A172 (cell line): ENCODE measurements around the gene TOMM22. TPM values are rescaled to one million over a fixed set of nuclear protein-coding genes. Genes with fewer than 3 reads are reported as not detected.
A peak's percentile ranks its signal among the peaks of the same experiment; 100 is the strongest.

Experiments
- DNase-seq: peaks from one replicate; pipeline ENCODE4 v3.0.0-alpha.2; 2015; ENCODE audit warnings: low spot score
- total RNA-seq: library from RNA; depleted of rRNA; stranded (reverse); fragments of >200 nt; shearing (Covaris generic); gene quantifications from 2 replicates; pipeline ENCODE4 v1.2.3, GENCODE V29; 2014

Gene TOMM22
- total RNA-seq, 1 experiment from 2014 or later = 67.7 TPM

DNA sequence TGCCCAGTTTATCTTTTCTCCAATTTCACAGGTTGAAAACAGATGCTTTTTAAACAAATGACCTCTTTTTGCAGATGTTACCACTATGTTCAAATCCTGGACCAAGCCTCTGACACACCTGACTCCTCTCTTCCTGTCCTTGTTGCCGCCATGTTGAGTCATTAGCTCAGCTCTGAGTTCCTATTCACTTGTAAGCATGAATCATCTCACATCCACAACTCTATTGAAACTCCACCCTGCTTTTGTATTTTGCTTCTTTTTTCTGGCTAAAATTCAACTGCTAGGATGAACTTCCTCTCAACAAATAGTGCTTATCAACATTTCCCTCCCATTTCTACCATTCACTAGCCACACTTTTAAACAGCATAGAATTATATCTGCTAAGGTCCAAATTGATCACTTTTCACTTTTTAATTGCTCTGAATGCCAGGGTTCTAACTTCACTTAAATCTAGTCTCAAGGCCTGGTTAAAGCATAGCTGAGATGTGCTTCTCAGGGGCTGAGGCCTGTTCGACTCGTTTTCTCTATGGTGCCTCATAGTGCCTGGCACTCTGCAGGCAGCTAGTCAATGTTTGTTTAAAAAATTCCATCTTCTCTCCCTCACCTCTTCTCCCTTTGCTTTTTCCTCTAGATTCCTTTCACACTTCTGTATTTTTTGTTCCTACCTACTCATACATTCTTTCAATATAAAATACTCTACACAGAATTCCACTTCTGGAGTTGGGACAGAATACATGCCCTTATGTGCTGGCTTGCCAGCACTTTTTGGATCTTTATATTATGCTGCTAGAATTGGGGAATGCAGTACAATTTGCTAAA, 15.1 kb downstream of the TOMM22 start:
- peak; percentile 81 for DNase-seq

DNA sequence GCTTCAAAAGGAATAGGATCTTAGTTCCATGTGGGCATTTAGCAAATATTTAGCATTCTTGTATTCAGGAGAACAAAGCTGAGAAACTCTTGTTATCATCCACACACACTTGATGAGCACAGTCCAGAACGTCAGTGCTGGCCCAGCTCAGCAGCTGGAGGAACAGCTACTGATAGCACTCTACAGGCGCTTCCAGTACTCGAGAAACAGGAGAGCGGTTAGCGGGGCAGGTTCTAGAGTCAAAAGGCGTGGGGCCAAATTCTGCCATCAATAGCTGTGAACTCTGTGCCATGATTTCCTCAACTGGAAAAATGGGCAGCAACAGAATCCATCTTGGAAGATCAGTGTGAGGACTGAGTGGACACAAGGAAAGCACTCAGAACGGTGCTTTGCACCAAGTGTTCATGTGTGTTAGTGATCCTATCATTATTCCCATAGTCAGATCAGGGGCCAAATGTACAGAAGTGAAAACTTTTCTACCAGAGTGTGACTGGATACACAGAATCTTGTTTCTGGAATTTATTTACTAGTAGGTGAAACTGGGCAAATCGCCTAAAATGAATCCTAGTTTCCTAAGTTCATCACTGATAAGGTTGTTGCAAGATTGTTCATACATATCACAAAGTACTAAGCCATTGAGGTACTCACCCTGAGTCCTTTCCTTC, 15.8 kb downstream of the TOMM22 start:
- DNase-seq = no peak

DNA sequence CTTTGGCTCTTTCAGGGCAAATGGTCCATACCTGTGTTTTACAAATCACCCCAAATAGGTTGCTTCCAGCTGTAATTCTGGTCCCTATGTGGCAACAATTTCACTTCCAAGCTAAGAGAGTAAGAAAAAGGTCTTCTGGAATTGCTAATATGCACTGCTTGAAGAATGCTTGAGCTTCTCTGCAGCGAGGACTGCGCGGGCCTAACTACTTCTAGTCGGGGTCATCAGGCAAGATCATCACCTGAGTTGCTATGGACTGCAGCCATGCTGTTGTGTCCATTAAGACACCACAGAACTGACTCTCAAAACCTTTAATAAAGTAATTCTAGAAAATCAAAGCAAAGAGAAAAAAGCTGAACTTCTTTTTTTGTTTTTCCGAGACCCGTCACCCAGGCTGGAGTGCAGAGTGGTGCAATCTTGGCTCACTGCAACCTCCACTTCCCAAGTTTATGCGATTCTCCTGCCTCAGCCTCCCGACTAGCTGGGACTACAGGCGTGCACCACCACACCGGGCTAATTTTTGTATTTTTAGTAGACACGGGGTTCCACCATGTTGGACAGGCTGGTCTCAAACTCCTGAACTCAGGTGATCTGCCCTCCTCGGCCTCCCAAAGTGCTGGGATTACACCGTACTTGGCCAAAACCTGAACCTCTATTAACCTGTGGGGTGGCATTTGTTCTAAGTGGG, 16.8 kb downstream of the TOMM22 start:
- no peak for DNase-seq

DNA sequence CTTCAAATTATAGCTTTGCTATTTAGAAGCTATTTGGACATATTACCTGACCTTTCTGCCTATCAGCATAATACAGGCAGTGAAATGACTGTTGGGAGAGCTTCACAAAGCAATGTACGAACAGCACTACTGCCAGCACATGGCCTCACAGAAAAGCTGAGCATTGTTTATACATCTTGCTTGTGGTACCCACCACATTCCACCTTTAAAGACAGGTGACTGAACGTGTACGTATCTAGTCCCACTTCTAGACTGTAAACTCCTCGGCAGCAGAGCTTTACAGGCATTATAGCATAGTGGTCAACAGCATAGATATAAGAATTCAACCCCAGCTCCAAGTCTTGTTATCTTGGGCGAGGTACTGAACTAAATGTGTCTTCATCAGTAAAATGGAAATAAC, 17.4 kb downstream of the TOMM22 start:
- DNase-seq = no peak

DNA sequence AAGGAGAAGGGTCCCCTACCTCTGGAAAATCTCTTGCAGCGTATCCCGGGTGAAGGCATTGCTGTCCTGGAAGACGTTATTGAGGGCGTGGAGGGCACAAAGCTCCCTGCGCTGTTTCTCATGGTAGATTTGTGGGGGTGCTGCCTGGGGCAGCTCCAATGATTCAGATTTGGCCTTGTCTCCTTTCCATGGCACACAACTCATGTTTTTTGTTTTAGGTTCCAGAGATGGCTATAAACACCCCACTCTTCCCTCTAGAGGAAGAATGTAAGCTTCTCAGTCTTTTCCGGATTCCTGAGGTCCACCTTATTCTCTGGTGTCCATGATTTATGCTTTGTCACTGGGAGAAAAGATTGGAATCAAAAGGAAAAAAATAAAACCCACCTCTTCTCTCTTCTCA, 18.0 kb downstream of the TOMM22 start:
- no peak for DNase-seq

DNA sequence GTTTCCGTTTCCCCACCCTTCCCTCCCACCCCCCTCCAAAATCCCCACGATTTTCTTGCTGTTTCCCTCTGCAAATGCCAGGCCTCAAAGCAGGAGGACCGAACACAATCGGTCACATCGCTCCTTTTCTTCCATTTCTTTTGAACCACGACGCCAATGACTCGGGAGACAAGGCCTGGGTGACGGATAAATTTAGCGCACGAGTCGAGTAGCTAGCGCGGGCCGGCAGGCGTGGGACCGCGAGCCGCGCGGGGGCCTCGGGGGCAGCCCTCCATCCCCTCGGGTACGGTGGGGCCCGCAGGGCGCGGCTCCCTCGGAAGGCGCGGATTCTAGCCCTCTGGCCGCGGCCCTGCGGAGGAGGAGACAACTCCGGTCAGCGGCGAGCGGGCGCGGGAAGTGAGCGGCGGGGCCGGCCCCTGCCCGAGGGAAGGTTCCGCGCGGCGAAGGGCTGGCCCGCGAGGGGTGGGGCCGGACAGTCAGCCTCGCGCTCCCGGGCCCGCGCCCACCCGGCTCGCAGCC, 18.6 kb downstream of the TOMM22 start:
- DNase-seq = no peak

DNA sequence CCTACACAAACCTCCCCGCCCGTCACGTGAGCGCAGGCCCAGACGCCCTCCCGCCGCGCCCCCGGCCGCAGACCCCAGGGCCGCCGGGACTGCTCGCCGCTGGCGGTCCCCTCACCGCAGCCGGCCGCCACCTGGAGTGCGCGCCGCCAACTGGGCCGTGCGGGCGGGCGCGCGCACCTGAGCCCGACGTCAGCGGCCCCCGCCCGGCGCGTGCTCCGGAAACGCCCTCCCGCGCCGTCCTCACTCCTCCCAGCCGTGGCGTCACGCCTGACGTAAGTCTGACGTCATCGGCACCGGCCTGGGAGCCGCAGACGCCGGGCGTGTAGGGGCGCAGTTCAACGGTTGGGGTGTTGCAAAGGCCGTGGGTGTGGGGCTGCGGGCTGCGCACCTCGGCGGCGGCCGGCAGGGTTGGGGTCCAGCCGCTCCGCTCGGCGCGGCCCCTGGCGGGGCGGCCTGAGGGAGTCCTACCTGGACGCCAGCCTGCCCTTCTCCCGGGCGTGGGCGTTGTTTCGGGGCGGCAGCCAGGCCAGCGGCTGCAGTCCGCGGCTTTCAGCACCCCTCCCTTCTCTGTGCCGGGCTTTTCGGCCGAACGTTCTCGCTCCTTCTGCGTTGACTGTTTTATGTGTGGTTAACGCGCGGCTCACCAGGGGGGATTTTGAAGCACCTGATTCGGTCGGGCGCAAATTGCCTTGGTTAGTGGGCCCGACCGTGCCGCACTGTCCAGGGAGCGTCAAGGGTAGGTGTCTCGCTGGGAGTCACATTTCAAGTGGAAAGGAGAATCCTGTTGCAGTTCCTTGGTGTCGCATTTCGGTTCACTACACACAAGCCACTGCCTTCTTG, 19.3 kb downstream of the TOMM22 start, which contains the start of gene JOSD1:
TSS of gene JOSD1 (minus strand) at position 155 of the 840 bp plus-strand sequence. CDS start 956 bp downstream, outside the sequence.
- DNase-seq = peak; percentile 63

DNA sequence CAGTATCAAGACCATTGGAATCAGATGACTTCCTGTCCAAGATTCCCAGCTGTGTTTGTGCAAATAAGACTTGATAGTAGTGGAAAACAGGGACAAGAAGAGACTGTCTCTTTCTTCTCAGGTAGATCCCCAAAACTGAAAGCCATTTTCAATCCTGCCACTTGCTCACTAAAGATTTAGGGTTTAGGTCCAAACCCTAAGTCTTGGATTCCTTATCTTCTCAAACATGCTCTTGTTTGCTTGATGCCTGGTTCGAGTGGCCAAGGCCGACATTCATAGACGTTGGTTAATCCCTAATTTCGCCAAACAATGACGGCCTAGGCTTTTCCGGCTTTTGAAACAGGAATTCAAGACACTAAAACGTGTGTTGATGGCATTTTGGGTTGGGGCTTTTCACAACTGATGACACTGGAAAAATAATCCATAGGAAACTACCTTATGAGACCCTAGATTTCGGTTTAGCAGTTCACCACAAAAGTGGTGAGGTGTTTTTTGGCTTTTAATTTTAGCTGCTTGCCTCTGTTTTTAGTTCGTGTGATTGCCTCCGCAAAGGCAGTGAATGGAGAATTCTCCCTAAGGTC, 23.0 kb downstream of the TOMM22 start:
- no peak for DNase-seq

DNA sequence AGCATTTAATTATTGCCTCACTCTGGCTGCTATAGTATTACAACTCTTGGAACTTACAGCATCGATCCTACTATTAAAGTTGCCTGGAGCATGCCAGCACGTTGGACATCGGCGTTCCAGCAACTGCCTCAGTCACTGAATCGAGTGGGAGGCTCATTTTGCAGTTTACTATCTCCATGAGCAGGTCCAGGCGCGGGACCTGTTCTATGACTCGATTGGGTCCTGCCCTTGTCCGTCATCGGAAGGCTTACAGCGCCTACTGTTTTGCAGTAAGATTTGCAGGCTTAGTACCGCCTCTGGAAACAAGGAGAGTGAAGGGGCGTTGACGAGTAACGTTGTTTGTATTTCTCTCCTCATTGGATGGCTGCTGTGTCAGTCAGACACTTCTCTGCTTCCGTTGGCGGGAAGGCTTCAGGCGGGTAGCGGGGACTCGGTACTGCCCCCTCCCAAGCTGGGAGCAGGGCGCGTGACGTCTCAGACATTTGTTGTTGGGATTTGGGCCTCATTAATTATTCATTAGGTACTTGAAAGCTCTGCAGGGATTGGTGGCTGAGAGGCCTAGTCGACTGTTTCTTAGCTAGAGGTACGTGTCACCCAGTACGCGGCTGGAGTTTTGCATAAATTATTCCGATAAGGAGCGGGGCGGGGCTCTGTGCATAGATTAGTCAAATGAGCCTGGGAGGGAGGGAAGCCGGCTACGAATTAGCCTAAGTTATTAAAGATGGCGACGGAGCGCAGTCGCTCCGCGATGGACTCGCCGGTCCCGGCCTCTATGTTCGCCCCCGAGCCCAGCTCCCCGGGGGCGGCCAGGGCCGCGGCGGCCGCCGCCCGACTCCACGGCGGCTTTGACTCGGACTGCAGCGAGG, 23.7 kb downstream of the TOMM22 start, which contains the start of gene GTPBP1:
TSS of gene GTPBP1 (plus strand) at position 710 of the 866 bp plus-strand sequence. CDS start at position 722, 12 bp downstream.
- DNase-seq = peak; percentile 99

DNA sequence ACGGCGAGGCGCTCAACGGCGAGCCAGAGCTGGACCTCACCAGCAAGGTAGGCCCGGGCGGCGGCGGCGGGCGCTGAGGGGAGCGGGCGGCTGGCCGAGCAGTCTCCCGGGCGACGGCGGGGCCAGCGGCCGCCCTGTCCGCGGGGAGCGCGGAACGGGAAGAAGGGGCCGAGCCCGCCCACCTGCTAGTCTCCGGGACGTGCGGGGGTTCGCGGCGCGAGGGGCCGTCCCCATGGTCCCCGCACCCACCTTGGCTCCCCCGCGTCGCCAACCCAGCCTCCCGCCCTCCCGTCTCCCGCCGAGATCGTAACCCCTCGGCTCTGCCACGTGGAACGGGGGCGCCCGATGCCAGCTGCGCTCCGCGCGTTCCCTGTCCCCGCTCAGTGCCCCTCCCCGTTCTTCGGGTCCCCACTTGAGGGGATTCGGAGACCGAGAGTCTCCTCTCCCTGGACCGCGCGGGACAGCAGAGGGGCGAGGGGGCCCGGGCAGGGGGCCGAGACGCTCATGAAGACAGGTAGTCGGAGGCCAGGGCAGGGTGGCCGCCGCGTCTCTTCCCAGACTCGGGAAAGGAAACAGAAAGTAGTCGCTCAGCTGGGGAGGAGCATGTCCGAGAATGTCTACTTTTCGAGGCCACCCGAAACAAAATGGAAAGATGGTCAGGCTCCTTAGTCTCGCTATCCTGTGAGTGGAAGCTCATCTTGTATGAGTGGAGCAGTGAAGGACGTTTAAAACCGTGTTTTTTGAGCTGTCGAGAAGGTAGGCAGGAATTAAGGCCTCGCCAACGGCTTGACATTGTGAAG, 24.5 kb downstream of the TOMM22 start:
- DNase-seq = no peak

DNA sequence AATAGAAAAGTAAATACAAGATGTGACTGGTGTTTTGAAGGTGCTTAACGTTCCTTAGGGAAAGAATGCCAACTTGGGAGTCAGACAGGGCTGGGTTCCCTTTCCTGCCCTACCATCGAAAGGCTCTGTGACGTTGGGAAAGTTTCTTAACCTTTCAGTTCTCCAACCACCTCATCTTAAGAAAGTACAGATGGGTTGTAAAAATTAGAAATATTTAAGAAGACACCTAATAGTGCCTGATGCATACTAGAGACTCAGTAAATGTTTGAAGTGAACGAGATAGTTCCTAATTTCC, 25.1 kb downstream of the TOMM22 start:
- DNase-seq = no peak

DNA sequence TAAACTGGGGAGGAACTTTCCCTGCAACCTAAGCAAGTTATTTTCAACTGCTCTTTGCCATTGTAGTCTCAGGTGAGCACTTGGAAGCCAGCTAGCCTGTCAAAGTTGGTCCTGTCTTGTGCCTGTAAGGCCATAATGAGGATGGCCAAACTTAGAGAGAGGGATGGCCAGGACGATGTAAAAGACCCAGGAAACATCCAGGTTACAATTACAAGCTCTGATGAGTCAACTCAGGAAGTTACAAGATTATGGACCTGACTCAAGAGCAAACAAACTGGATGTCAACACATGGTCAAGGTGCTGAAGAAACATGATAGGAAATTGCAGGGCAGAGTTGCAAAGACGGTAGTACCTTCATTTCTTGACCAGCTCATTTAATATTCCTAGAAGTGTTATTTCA, 25.6 kb downstream of the TOMM22 start:
- peak; percentile 40 for DNase-seq

DNA sequence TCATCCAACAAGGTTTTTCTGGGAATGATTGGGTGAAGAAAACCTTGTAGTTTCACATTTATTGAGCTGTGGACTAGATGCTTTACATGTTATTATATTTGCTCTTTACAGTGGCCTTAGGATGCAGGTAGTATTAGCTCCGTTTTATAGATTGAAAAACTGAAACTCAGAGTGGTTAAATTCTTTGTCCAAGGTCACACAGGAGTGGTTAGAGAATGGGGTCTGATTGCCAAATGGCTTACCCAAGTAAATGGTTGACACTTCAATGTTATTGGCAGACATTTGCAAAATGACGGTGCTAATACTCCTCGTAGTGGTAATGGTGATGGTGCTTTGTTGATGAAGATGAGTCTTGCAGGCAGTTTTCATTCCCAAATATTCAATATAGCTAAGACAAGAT, 26.2 kb downstream of the TOMM22 start:
- no peak for DNase-seq

DNA sequence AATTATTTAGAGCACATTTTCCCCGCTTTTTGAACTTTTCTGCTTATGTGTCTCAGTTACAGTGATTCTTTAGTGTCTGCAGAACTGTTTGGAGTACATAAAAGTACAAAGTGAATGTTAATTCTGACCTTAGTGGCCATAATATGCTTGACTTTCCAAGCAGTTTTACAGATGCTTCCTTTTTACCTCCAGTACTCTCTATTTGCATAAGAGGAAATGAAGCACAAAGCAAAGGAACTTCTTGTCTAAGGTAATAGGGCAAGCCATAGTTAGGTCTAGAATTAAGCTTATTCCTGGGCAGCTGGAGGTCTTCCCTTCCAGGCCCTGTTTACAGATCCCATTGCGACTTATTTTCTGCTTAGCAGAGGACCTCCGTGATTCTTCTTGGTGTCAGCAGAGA, 27.5 kb downstream of the TOMM22 start:
- no peak for DNase-seq

DNA sequence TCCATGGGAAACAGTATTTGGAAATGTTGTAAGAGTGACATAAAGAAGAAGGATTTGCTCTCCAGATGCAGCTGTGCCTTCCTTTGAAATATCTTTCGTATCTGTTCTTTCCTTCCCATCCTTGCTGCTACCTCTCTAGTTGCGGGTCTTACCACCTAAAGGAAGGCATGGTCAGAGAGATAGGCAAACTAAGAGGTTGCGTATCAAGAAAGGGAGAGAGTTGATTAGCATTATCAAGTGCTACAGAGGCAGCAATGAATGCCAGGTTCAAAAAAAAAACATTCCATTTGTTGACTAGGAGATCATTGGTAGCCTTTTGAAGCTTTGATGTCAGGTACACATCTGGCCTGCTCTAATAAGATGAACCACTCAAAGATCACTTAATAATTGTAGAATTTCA, 28.6 kb downstream of the TOMM22 start:
- DNase-seq = no peak

DNA sequence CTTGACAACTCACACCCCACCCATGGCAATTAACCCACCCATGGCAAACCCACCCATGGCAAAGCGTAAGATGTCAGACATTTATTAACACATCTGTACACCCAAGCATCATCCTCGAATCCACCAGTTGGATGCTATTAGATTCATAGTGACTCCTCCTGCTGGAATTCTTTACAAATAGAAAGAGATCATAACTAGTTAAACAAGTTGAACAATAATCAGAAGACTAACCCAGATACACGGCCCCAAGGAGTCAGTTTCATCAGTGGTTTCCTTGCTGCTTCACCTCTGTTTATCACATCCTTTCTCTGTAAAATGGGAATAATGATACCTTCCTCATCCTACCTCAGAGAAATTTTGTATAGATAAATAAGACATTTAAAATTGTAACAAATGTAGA, 29.1 kb downstream of the TOMM22 start:
- no peak for DNase-seq

DNA sequence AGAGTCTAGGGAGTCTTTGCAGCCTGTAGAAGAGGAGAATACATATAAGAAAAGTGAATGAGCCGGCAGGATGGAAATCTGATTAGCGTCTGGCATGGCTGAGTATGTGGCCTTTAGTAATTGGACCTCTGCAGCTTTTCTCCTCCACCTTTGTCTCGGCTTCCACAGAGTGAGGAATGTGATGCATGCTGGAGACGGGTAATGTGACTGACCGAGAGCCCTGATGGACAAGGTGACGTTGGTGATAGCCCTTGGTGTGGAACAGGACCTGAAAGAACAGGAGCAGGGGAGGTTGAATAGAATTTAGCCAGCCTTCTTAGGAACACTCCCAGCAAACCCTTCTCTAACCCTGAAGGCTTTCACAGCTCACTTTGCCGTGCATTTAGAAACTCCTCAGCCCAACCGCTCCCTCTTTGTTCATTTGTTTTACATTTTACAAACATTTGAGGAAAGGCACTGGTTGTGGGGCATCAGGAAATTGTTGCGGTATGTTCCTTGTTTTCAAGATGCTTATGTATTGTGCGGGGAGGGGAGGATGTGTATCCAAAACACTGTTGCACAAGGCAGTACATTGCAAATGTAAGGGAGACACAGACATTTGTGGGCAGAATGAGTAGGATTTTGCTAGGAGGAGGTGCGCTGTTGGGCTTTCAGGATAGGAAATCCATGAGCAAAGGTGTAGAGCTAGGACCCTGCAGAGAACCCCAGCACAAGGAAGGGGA, 30.9 kb downstream of the TOMM22 start:
- DNase-seq = no peak

DNA sequence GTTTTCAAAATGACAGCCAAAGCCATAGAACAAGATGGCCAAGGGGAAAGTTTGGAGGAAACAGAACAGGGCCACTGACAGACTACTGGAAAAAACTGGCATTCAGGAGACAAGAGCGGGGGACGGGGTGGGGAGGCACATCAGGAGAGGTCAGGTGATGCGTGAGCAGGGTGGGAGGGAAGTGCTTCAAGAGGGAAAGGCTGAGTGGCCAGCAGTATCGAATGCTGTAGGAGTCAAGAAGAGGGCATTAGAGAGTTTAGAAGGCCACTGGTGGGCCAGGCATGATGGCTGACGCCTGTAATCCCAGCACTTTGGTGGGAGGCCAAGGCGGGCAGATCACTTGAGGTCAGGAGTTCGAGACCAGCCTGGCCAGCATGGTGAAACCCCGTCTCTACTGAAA, 32.2 kb downstream of the TOMM22 start:
- no peak for DNase-seq
